T-helper 1 cell (primary cell): ENCODE results near the gene CYP19A1.
"Not testable (repeated sequence)": the region's sequence is repeated elsewhere in the genome, so short reads cannot be mapped to it uniquely, and the experiment has no call there.

Experiments
- DNase-seq, 5 donors: peaks; one replicate each; pipeline ENCODE4 v3.0.0-alpha.2; 2012 to 2020

Gene CYP19A1

DNA sequence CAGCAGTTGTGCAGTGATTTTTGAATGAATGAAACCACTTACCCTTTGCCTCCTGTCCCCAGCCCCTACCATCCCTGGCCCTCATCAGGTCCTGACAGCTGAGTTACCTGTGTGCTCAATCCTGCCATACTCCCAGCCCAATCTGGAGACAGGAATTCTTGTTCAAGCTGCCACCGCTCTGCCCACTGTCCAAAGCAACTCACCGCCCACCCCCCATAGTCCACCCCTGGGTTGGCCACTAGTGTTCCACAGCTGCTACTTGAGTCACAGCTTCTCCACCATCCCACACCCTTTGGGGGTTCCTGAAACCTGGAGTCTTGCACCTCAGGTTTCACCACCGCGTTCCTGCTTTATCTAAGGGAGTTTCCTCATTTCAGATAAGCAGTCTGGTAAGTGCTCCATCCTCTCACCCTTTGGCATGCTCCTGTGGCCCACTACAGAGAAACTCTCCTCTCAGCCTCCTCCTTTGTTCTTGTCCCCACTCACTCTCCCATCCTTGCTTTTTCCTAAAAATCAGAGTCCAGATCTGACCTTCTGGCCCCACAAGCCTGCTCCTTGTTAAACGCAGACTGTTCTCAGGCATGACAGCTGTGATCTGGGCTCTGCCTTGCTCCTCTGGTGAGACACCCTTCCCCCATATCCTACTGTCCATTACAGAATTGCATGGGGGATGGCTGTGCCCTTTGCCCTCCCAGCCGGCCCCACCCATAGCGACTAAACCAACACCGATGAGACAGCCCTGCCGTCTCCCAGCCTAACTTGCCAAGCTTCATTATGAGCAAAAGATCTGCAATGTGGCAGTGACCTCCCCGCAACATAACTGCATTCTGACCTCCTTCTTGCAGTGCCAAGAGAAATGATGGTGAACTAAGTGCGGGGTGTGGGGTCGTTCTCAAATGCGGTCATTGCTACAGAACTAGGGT, 50.0 kb downstream of the CYP19A1 start:
- no peak for DNase-seq

DNA sequence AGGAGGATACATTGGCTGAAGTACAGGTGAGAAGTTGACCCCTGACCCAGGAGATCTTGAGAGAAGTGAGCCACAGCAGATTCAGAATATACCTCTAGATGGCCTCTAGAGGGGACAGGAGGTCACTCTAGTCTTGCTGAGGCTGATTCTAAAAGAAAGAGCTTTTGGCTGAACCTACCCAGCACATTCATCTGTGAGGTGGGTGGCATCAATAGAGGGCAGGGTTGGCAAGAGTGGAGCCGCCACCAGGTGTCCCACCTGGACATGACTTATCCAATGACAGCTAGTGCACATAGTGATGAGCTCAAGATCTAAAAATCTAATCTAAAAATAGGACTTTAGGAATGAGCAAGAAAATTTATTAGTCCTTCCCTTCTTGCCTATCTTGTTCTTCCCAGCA, 51.6 kb downstream of the CYP19A1 start:
- no peak for DNase-seq

DNA sequence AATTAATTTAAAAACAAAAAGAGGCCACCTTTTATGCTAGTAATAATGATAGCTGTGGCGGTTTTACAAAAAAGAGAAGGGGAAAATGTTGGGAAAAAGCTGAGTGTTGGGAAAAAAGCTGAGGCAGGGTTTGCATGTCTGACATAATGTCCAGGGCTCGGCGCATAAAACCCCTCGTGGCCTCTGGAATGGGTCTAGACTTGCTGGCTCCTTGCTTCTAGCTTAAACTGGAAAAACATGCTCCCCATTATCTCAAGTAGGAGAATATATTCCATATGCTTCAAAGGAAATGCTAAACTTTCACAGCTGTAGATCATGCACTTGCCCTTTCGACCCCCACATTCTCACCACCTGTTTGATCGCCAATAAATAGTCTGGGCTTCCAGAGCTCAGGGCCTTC, 53.0 kb downstream of the CYP19A1 start:
- DNase-seq, result no peak

DNA sequence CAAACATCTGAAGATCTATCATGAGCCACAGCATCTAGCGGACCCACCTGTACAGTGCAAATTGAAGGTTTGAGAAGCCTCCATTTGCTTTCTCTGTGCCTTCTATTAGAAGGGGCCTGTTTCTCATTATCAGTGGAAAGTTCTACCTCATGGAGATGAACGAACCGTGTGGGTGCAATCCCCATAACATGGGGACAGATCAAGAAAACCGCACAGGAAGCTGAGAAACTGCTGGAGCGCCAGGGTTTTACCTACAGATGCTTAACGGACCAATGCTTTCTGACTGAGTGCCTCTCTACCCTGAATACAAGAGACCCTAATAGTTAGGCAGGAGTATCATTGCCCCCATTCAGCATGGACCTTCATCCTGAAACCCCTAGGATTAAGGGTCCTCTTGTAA, 53.5 kb downstream of the CYP19A1 start:
- DNase-seq, result no peak

DNA sequence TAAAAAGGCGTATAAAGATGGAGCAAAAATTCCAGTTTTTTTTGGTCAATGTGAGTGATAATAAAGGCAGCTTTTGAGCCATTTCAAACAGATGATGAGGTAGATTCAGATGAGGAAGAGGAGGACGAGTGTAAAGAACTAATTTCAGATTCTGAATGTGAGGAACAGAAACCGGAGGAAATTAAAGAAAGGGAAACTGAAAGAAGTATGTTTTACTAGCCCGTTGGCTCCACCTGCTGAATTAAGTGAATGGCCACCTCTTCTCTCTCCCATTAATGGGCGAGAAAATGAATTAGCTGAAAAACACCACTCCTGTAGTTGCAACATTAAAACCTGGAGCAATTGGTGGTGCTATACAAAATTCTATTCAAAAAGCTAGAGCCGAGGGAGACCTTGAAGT, 55.4 kb downstream of the CYP19A1 start:
- DNase-seq, result peak in 1 of 5 donors; percentile 4

DNA sequence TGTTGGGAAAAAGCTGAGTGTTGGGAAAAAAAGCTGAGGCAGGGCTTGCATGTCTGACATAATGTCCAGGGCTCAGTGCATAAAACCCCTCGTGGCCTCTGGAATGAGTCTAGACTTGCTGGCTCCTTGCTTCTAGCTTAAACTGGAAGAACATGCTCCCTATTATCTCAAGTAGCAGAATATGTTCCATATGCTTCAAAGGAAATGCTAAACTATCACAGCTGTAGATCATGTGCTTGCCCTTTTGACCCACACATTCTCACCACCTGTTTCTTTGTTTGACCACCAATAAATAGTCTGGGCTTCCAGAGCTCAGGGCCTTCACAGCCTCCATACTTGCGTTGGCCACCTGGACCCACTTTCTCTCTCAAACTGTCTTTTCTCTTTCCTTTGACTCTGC, 56.2 kb downstream of the CYP19A1 start:
- not testable (repeated sequence) for DNase-seq

DNA sequence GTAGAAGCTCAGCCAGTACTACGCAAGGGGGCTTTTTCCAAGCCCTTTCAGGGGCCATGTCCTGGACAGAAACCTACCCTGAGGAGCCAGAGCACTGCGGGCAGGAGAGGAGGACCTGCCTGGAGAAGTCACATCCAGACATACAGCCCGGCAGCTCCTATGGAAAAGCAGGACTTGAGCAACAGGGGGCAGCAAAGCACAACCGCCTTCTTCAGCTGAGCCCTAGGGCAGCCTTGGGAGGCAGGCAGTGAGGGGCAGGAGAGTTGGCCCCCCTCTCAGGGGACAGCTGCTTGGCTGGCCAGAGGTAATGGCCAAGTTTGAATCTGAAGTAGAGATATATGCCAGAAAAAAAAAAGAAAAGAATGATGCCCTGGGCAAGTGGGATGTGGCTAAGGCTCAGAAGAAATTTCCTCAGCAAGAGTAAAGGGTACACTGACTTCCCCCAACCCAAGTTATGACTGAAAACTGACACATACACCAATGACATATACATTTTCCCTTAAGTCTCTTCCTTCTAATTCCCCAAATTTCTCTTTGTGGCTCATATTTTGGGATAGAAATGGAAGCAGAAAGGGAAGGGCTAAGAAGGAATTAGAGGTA, 56.9 kb downstream of the CYP19A1 start:
- peak in 1 of 5 donors; percentile 11 for DNase-seq

DNA sequence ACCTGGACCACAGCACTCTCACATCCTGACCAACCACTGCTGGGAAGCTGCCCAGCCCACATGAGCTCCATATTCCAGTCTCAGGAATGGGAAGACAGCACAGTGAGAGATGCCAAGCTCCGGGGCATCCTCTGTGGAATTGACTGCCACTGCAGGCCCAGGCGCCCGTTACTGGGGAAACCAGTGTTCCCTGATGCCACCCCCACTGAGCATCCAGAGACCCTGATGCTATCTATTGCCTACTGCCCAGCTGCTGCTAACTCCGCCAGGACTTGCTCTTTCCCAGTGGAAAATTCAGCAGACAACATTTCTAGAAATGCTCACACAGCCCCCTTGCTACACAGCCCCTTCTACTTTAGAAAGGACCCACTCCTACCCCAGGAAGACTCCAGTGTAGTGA, 57.6 kb downstream of the CYP19A1 start:
- no peak for DNase-seq

DNA sequence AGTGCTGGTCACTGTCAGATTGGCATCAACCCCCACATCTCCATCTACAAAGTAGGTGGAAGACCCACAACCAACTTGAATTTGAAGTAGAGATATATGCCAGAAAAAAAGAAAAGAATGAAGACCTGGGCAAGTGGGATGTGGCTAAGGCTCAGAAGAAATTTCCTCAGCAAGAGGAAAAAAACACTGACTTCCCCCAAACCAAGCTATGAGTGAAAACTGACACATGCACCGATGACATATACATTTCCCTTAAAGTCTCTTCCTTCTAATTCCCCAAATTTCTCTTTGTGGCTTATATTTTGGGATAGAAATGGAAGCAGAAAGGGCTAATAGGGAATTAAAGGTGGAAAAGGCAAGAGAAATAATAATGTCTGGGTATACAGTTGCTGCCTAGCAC, 59.0 kb downstream of the CYP19A1 start:
- DNase-seq, result no peak

DNA sequence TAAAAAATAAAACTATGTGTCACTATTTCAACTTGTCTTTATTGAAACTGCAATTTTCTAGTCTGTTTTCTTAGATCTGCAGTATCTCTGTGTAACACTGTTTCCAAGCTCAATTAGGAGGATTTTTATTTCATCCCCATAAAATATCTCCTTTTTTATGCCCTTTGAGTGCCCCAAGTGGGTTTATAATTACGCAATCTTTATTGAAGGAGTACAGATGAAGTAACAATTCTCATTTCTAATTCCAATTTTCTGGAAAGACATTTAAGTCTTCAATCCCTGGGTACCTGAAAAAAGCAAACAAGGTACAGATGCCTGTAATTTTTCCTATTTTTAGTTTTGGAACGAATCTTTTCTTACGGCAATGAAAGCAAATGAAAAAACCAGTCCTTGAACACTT, 61.3 kb downstream of the CYP19A1 start:
- DNase-seq, result no peak

DNA sequence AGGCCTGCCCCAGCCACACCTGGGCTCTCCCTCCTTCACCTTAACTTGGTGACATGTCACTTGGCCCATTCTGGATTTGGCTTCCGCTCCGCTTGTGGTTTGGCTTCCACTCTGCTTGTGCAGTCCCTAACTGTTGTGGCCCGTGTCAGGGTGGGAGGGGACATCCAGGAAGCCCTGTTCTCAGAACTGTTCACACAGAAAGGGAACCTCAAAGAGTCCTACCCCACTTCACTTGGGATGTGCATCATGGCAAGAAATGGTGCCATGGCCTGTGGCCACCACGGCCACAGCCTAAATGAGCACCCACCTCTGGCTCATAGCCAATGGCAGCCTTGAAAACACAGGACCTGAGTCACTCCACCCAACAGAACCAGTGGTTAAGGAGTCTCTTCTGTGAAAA, 63.4 kb downstream of the CYP19A1 start:
- DNase-seq, result no peak

DNA sequence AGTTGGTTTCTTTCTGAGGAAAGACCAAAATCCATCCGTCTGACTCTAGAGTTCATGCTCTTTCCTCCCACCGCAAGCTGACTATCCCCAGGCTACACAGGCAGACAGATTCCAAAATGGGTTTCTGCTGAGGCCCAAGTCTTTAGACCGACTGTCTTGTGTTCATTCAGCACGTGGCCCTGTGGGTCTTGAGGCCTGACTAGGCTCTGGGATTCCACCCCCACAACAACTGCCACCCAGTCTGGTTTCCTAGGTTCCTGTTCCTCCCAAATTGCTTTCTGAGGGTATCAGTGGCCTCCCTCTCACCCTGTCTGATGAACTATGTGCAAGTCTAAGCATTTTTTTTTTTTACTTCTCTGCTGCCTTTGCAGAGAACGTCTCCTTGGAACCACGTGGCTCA, 67.7 kb downstream of the CYP19A1 start:
- no peak for DNase-seq

DNA sequence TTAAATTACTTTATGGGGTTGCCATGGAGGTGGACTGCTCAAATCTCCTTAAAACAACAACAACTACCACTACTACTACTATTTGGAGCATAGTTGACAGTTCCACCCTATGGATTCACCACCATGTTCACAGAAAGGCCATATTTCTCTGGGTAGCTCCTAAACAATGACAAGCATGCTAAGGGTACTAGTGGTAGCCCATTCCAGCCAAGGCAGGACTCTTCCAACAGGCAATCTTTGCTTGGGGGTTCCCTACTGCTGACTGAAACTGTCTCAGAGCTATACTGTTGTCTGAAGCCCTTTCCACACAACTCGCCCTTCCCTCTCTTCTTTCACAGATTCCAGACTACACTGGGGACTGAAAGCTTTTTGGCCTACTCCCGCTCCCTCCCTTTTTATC, 68.9 kb downstream of the CYP19A1 start:
- no peak for DNase-seq

DNA sequence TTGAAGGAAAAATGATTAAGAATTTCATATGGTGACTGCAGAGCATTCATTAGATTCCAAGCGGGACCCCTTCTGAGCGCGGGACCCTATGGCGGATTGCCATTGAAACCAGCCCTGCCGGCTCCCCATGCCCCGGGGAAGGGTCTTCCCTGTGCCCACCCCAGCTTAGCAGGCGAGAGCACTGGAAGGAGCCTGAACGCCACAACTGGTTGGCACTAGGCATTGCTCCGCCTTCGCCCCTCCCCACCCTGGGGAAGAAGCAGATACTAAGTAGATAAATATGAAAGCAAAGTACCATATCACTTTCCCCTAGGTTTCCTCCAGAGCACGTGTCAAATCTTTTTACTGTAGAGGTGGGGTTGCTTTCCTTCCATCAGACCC, 70.7 kb downstream of the CYP19A1 start:
- no peak for DNase-seq

DNA sequence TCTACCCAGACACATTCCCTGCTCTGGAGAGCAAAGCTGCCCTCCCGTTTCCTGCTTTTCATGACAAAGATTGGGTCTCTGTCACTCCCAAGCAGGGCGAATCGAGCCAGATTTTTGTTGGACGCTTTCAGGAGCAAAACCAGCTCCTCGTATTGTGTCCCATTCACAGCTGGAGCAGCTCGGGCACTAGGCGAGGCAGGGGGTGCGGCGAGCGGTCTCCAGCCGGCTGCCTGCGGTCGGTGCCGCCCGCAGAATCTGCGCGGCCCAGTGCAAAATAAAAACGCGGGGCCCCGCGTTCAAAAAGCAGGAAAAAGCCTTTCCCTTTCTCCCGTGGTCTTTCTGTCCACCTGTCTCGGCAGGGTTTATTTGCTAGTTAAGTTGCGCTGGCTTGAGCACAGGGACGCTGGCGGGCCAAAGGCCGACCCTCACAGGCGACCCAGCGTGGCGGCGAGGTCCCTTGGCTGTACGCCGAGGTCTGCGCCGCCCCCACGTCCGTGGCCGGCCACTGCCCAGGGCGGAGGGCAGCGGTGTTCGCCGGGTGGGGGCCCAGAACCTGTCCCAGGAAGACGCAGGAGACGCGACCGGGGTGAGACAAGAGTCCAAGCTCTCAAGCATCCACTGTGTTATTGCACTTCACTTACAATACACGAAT, 71.2 kb downstream of the CYP19A1 start:
- no peak for DNase-seq

DNA sequence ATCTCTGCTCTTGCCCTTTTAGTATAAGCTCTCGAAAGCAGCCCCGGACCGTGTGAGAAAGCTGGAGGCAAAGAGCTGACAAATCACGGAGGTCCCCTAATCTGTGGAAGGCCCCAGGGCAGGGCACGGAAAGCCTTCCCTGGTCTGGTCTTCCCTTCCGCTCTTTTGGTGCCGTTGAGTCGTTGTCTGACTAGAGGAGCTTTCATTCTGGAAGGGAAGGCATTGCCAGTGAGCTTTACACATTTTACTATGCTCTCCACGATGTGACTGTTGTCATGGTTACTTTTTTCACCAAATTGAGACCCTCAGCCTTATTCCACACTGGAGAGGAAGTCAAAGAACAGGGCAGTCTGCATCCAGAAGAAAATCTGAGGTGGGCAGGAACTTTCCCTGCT, 71.7 kb downstream of the CYP19A1 start:
- DNase-seq, result no peak

DNA sequence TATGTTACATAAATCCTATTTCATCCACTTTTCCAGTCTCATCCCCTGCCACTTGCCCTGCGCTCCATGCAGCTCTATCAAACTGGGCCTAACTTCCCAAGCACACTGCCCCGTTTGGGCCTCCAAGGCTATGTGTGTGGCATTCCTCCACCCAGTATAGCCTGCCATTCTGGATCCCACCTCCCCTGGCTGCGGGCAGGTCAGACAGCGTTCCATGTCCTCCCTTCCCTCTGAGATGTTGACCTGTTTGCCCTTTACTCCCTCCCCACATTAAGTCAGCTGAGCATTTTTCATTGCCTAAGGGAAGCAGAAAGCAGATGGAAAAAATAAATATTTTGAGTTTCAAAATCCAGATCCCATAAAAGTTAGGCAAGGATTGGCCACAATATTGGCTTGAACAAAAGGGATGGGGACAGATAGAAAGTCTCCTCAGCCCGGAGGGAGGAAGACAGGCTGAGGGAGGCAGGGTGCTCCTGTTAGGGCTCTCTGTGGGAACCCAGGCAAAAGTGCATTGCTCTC, 73.3 kb downstream of the CYP19A1 start:
- no peak for DNase-seq

DNA sequence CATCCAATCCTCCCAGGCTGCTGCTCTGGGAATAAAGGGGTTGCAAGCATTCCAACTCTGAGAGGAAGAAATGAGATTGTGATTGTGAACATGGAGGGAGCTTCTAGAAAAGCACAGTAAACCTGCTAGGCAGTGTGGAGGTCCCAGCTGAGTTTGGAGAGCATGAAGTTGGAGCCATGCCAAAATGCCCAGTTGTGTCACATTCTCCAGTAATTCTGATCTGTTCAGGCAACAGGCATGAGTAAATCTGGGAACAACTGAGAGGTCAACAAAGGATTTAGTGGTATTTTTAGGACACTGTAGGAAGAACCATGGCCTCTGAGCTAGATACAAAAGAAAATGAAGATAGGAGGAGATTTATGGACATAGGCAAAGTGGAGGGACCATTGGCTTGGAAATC, 74.7 kb downstream of the CYP19A1 start:
- no peak for DNase-seq

DNA sequence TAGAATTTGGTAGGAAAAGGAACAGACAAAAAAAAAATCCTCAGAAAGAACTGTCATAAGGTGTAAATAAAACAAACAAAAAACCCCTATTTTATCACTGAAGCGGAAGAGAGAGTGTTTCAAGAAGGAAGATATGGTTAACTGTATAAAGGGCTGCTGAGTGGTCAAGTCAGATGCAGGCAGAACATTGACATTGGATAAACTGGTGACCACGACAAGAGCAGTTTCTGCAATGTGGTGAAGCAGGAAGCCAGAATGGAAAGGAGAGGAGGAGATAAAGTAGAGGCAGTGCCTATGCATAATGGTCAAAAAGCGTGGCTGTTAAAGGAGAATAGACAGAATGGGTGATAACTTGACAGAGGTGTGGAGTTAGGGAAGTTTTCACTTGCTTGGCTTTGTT, 75.3 kb downstream of the CYP19A1 start:
- DNase-seq, result no peak

DNA sequence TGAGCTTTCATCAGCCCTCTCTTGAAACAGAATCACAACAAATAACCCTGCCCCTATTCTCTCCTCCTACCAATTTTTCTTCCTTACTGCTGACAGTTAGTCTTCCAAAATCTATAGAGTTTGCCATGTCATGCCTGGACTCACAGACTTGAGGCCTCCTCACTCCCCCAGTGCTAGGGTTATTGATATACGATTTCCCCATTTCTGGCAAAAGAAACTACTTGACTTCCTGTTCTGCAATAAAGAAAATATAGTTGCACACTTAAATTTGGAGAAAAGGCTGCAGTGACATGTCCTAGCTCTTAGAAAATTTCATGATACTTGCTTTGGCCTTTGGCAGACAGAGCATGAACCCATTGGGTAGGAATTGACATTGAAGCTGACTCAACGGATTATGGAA, 75.9 kb downstream of the CYP19A1 start:
- DNase-seq, result no peak

DNA sequence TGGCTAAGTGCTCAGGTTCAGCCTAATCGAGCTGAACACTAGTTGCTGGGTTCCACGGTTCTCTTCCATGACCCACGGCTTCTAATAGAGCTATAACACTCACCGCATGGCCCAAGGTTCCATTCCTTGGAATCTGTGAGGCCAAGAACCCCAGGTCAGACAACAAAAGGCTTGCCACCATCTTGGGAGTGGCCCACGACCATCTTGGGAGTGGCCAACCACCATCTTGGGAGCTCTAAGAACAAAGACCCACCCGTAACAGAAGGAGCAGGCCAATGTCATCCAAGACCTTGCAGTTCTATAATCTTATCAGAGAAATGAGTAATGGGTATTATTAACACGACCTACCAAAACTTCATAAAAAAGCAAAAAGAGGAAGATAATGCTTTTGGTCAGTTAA, 77.3 kb downstream of the CYP19A1 start:
- DNase-seq, result not testable (repeated sequence)

DNA sequence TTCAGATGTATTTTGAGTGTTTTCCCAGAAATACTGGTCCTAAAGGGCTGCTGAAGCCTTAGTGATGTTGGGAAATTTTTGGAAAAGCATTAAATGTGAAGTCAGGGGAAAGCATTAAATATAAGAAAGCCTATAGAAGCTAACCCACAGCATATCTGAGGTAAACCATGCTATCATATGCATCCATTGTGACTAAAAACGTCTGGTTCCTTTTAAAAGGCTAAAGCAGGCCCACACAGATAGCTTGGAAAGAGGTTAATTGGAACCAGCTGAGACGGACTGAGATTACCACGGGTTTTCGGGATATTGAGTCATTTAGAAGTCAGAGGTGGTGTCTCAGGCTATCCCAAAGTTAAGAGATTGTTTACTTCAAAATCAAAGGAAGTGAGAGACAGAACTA, 78.2 kb downstream of the CYP19A1 start:
- DNase-seq, result no peak

DNA sequence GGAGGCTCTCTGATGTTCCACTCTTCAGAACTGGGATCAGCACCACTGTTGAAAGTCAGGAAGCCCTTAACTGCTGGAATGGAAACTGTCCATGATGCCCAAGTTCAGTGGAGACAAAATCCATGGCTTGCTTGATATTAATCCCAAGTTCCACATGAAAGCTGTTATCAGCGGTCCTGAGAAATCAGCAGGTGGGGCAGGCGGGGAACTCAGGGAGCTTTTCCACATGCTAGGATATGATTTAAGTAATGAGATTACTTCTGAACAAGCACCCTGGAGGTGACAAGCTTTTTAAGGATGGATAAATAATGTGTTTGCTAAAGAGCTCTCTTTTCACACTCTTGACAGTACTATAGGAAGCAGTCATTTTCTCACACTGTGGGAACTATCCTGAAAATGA, 82.9 kb downstream of the CYP19A1 start:
- DNase-seq, result no peak

DNA sequence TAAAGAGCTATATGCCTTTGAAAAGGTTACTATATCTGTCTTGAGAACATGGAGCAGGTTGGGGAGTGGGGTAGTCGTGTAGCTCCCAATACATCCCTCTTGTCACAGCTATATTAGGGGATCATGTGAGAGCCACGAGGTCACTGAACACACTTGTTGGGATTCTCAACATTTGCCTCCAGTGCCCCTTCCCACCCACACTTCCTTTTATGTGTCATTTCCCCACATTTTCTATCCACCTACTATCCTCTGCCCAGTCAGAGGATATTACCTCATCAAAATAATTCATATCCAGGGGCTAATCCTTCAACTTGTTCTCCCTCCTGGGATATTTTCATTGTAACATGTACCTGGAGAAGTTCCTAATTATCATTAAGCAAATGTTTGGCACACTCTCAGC, 85.0 kb downstream of the CYP19A1 start:
- no peak for DNase-seq
